GM12864 (cell line): ENCODE measurements around the gene PIP4K2B.
"Not testable (repeated sequence)": the region's sequence is repeated elsewhere in the genome, so short reads cannot be mapped to it uniquely, and the experiment has no call there.

Experiments
- DNase-seq: peaks from one replicate; pipeline ENCODE4 v3.0.0-alpha.2; 2011; ENCODE audit warnings: low read depth
- H3K4me3 ChIP-seq: 2 replicates; pipeline ENCODE4 v1.5.1; 2011; ENCODE audit warnings: mild to moderate bottlenecking, low read depth, low read length, control low read depth
- TF ChIP-seq, protein P1 (sequence below): IDR thresholded peaks from 2 replicates; pipeline ENCODE4 v1.5.1; 2011; ENCODE audit warnings: low read depth, mild to moderate bottlenecking, moderate library complexity, low read length, control low read depth, inconsistent platforms; ENCODE audit errors: missing control alignments

The PIP4K2B gene

GRCh38 chr17:38791162-38791561, 8.2 kb downstream of the PIP4K2B start:
- TF ChIP-seq, protein P1, sequence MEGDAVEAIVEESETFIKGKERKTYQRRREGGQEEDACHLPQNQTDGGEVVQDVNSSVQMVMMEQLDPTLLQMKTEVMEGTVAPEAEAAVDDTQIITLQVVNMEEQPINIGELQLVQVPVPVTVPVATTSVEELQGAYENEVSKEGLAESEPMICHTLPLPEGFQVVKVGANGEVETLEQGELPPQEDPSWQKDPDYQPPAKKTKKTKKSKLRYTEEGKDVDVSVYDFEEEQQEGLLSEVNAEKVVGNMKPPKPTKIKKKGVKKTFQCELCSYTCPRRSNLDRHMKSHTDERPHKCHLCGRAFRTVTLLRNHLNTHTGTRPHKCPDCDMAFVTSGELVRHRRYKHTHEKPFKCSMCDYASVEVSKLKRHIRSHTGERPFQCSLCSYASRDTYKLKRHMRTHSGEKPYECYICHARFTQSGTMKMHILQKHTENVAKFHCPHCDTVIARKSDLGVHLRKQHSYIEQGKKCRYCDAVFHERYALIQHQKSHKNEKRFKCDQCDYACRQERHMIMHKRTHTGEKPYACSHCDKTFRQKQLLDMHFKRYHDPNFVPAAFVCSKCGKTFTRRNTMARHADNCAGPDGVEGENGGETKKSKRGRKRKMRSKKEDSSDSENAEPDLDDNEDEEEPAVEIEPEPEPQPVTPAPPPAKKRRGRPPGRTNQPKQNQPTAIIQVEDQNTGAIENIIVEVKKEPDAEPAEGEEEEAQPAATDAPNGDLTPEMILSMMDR = no peak
- no peak for DNase-seq
- no peak overlapping the region for H3K4me3 ChIP-seq

DNA sequence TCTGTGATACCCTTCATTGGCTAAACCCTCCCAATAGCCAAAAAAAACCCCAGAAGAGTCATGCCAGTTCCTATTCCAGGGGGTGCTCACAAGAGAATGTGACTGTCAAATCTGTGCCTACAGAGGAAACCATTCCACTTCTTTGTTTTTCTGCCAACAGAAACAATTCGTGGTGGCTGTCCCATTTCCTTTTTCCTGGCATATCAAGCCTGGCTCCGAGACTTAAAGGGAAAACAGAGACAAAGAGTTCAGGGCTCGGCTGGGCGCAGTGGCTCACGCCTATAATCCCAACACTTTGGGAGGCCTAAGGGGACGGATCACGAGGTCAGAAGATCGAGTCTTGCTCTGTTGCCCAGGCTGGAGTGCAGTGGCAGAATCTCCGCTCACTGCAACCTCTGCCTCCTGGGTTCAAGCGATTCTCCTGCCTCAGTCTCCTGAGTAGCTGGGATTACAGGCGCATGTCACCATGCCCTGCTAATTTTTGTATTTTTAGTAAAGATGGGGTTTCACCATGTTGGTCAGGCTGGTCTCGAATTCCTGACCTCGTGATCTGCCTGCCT, 9.1 kb downstream of the PIP4K2B start:
- H3K4me3 ChIP-seq, DNase-seq: not testable (repeated sequence)

- no peak for DNase-seq
- TF ChIP-seq, protein P1 = no peak
- no peak overlapping the region for H3K4me3 ChIP-seq
Measured at GRCh38 chr17:38789185-38789584, 10.2 kb downstream of the PIP4K2B start.

- not testable (repeated sequence) for DNase-seq, H3K4me3 ChIP-seq
Measured at GRCh38 chr17:38787999-38788398, 11.4 kb downstream of the PIP4K2B start.

- TF ChIP-seq, protein P1 = no peak
- no peak overlapping the region for H3K4me3 ChIP-seq
- no peak for DNase-seq
Measured at GRCh38 chr17:38786372-38786771, 13.0 kb downstream of the PIP4K2B start.

DNA sequence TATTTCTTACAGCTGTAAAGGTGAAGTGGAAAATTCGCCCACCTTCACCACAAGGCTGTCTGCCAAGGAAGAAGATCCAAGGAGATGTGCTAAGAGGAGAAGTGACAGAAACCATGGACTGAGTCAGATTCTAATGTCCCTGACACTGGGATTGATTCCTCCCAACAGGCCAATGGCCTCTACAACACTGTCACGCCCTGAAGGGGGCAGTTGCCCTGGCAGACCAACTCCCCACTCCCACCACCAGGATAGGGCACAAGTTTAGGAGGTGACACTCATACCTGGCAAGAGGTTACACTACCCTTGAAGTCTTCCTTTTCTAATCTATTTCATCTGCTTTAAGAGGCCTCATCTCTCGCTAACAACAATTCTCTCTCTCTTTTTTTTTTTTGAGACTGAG, 16.1 kb downstream of the PIP4K2B start:
- DNase-seq = no peak
- TF ChIP-seq, protein P1 = no peak
- H3K4me3 ChIP-seq = no peak overlapping the region

- DNase-seq = no peak
- TF ChIP-seq, protein P1 = no peak
- H3K4me3 ChIP-seq = no peak overlapping the region
Measured at GRCh38 chr17:38779965-38780752, 19.2 kb downstream of the PIP4K2B start.

DNA sequence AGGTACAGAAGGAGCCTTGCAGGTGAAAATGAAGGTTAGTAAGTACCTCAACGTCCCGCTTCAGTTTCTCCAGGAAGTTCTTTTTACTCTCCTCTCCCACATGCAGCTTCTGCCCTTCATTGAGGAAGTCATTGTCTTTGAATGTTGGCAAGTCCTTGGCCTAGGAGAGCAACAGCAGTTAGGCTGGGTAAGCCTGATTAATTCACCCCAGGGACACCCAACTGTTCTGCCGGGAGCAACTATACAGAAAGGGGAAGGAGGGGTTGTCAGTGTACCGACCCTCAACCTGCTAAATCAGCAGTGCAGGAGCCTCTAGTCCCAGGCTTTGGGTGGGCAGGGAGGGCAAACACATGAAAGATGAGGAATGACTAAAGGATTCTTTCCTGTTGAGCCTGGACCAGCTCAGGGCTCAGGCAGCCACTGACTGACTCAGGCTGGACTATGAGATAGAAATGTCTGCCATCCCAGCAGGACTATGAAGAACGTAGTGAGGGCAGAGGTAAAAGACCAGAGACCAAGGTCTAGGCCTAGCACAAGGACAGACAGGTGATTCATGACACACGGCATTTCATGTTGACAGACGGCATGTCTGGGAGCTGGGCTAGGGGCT, 21.6 kb downstream of the PIP4K2B start:
- TF ChIP-seq, protein P1 = no peak
- no peak overlapping the region for H3K4me3 ChIP-seq
- no peak for DNase-seq
